GM23248 (cell line): ENCODE results near the gene SCNN1B. TPM values are rescaled to one million over a fixed set of nuclear protein-coding genes. Genes with fewer than 3 reads are reported as not detected.

ENCODE experiments used
- DNase-seq: peaks from one replicate; pipeline ENCODE4 v3.0.0-alpha.2; 2015
- H2AFZ ChIP-seq: fragments of 200-600 bp; sonication (generic); 2 replicates; pipeline ENCODE4 v1.6.1; 2016; ENCODE audit warnings: antibody characterized with exemption
- H3F3A ChIP-seq: fragments of 200-600 bp; sonication (generic); 2 replicates; pipeline ENCODE4 v1.6.1; 2016; ENCODE audit warnings: mild to moderate bottlenecking, antibody characterized with exemption, mixed run types; ENCODE audit not compliant: insufficient read depth
- H3K27ac ChIP-seq: fragments of 200-600 bp; sonication (generic); 2 replicates; pipeline ENCODE4 v1.5.1; 2016; ENCODE audit warnings: mild to moderate bottlenecking
- H3K27me3 ChIP-seq: fragments of 200-600 bp; sonication (generic); replicated peaks from 2 replicates; pipeline ENCODE4 v1.6.1; 2016; ENCODE audit warnings: mild to moderate bottlenecking; ENCODE audit not compliant: insufficient read depth
- H3K36me3 ChIP-seq: fragments of 200-600 bp; sonication (generic); 2 replicates; pipeline ENCODE4 v1.6.1; 2016; ENCODE audit warnings: low read depth, mild to moderate bottlenecking
- H3K4me1 ChIP-seq: fragments of 200-600 bp; sonication (generic); 2 replicates; pipeline ENCODE4 v1.6.1; 2016; ENCODE audit warnings: mild to moderate bottlenecking; ENCODE audit not compliant: insufficient read depth
- H3K4me2 ChIP-seq: fragments of 200-600 bp; sonication (generic); one replicate; pipeline ENCODE4 v1.6.1; 2016; ENCODE audit warnings: mild to moderate bottlenecking; ENCODE audit not compliant: unreplicated experiment
- H3K4me3 ChIP-seq: fragments of 200-600 bp; sonication (generic); 2 replicates; pipeline ENCODE4 v1.5.1; 2016; ENCODE audit warnings: mild to moderate bottlenecking
- H3K79me2 ChIP-seq: fragments of 200-600 bp; sonication (generic); 2 replicates; pipeline ENCODE4 v1.6.1; 2016; ENCODE audit warnings: mild to moderate bottlenecking; ENCODE audit not compliant: insufficient read depth
- H3K9ac ChIP-seq: fragments of 200-600 bp; sonication (generic); 2 replicates; pipeline ENCODE4 v1.6.1; 2016; ENCODE audit warnings: mild to moderate bottlenecking
- H3K9me2 ChIP-seq: fragments of 200-600 bp; sonication (generic); 2 replicates; pipeline ENCODE4 v1.6.1; 2016; ENCODE audit warnings: mixed run types, mild to moderate bottlenecking, moderate library complexity; ENCODE audit not compliant: insufficient read depth
- H3K9me3 ChIP-seq: fragments of 200-600 bp; sonication (generic); one replicate; pipeline ENCODE4 v1.6.1; 2017; ENCODE audit warnings: low read depth
- H4K20me1 ChIP-seq: fragments of 200-600 bp; sonication (generic); 2 replicates; pipeline ENCODE4 v1.6.0; 2016; ENCODE audit not compliant: insufficient read depth
- EZH2 ChIP-seq: fragments of 200-600 bp; sonication (generic); IDR thresholded peaks from 2 replicates; pipeline ENCODE4 v1.6.1; 2018; ENCODE audit warnings: antibody characterized with exemption, mild to moderate bottlenecking; ENCODE audit not compliant: insufficient read depth, poor library complexity, severe bottlenecking
- EZH2phosphoT487 ChIP-seq: fragments of 200-600 bp; sonication (generic); IDR thresholded peaks from 2 replicates; pipeline ENCODE4 v1.6.1; 2018; ENCODE audit warnings: antibody characterized with exemption, moderate library complexity, mild to moderate bottlenecking, low read depth; ENCODE audit not compliant: insufficient read depth
- WGBS, 2 experiments: methylation state at CpG; one replicate each; pipeline ENCODE4 v1.1.6; 2015 to 2017; ENCODE audit warnings: low lambda C conversion rate in 2 of 2, low coverage in 1 of 2; ENCODE audit errors: missing lambda C conversion rate in 2 of 2; 5-methylcytosine and 5-hydroxymethylcytosine counted together
- in situ Hi-C: fragments of 300-500 bp; cut with MboI; formaldehyde crosslinking; loops from 2 replicates; pipeline ENCODE4 v1.15.0; 2020
- polyA plus RNA-seq: library from polyadenylated mRNA; unstranded; fragments of >200 nt; fragmentation: Nextera tagmentation; extraction: Ambion mirVana; gene quantifications from 2 replicates; pipeline ENCODE4 v1.2.1, GENCODE V29; 2016
- total RNA-seq: library from RNA; depleted of rRNA; stranded (reverse); fragments of >200 nt; shearing (Covaris generic); gene quantifications from 2 replicates; pipeline ENCODE4 v1.2.3, GENCODE V29; 2014

SCNN1B gene
- total and polyA plus RNA-seq, 2 experiments from 2014 or later: not detected

- no peak for DNase-seq
- no peaks in the 10 kb centered on the region for H3K4me1 ChIP-seq
- no peaks in the 10 kb centered on the region for H3K9me3 ChIP-seq
- H3K27me3 ChIP-seq: no peaks in the 10 kb centered on the region
- no peak overlapping the region for H3K27ac ChIP-seq
- H2AFZ ChIP-seq: no peak overlapping the region
- no peaks in the 10 kb centered on the region for H3K36me3 ChIP-seq
- H3K9ac ChIP-seq: no peak overlapping the region
- H3K4me2 ChIP-seq: no peak overlapping the region
- no peaks in the 10 kb centered on the region for H4K20me1 ChIP-seq
- H3F3A ChIP-seq: no peaks in the 10 kb centered on the region
- no peak overlapping the region for H3K4me3 ChIP-seq
- in situ Hi-C loops: no loop called here
- no peaks in the 10 kb centered on the region for H3K79me2 ChIP-seq
- TF ChIP-seq EZH2 (no peak), EZH2phosphoT487 (no peak)
- WGBS, 2 experiments: 10 to 13% methylated on average over 1 of the region's 1 CpG
- no peaks in the 10 kb centered on the region for H3K9me2 ChIP-seq
Measured at GRCh38 chr16:23334950-23335349, 32.8 kb downstream of the SCNN1B start.

- TF ChIP-seq EZH2: no peak
- TF ChIP-seq EZH2phosphoT487: no peak
- Histone ChIP-seq H3K79me2 (no peaks in the 10 kb centered on the region), H3K4me2 (no peak overlapping the region), H4K20me1 (no peaks in the 10 kb centered on the region), H3K9me3 (no peaks in the 10 kb centered on the region), H3K27me3 (no peaks in the 10 kb centered on the region; the same call in 1 of the 2 replicates), H3F3A (no peaks in the 10 kb centered on the region), H2AFZ (no peak overlapping the region), H3K9me2 (no peaks in the 10 kb centered on the region), H3K4me1 (no peaks in the 10 kb centered on the region), H3K4me3 (no peak overlapping the region), H3K9ac (no peak overlapping the region), H3K27ac (no peak overlapping the region), H3K36me3 (no peaks in the 10 kb centered on the region)
- in situ Hi-C loops: no loop called here
- WGBS, 2 experiments: 29 to 39% methylated on average over 5 of the region's 5 CpGs
- DNase-seq: no peak
Measured at GRCh38 chr16:23337836-23338550, 35.9 kb downstream of the SCNN1B start.

DNA sequence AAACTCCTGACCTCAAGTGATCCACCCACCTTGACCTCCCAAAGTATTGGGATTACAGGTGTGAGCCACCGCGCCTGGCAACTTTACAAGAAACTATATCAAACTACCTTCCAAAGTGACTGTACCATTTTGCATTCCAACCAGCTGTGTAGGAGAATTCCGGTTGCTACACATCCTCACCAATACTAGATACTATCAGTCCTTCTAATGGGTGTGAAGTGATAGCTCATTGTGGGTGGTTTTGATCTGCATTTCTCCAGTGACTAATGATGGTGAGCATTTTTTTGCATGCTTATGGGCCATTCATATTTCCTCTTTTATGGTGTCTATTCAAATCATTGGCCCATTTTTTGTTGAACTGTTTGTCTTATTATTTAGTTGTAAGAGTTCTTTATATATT lies 37.7 kb downstream of the SCNN1B start:
- 31 to 42% methylated on average over 3 of the region's 3 CpGs for WGBS, 2 experiments
- no peak for TF ChIP-seq EZH2
- TF ChIP-seq EZH2phosphoT487: no peak

GRCh38 chr16:23342083-23342640 lies 40.1 kb downstream of the SCNN1B start:
- Histone ChIP-seq H3K9me3 (no peaks in the 10 kb centered on the region), H3F3A (no peaks in the 10 kb centered on the region), H2AFZ (no peak overlapping the region), H3K4me2 (no peak overlapping the region), H3K4me1 (no peaks in the 10 kb centered on the region), H3K27ac (no peak overlapping the region), H3K79me2 (no peaks in the 10 kb centered on the region), H3K36me3 (no peaks in the 10 kb centered on the region), H3K9ac (no peak overlapping the region), H3K4me3 (no peak overlapping the region), H3K9me2 (no peaks in the 10 kb centered on the region), H4K20me1 (no peaks in the 10 kb centered on the region), H3K27me3 (no peaks in the 10 kb centered on the region; the same call in 1 of the 2 replicates)
- no peak for DNase-seq
- 25 to 26% methylated on average over 5 of the region's 5 CpGs for WGBS, 2 experiments
- TF ChIP-seq EZH2 (no peak), EZH2phosphoT487 (no peak)
- in situ Hi-C loops: no loop called here

More for the DNA sequence above, 37.7 kb downstream of the SCNN1B start:
- no peak overlapping the region for H2AFZ ChIP-seq
- no peak overlapping the region for H3K4me3 ChIP-seq
- no peaks in the 10 kb centered on the region for H3K79me2 ChIP-seq
- no peaks in the 10 kb centered on the region for H3K36me3 ChIP-seq
- in situ Hi-C loops: no loop called here
- no peak overlapping the region for H3K27ac ChIP-seq
- H3K4me1 ChIP-seq: no peaks in the 10 kb centered on the region
- H3K9me3 ChIP-seq: no peaks in the 10 kb centered on the region
- H3K4me2 ChIP-seq: no peak overlapping the region
- H3K9me2 ChIP-seq: no peaks in the 10 kb centered on the region
- H3F3A ChIP-seq: no peaks in the 10 kb centered on the region
- H4K20me1 ChIP-seq: no peaks in the 10 kb centered on the region
- DNase-seq: no peak
- H3K27me3 ChIP-seq: no peaks in the 10 kb centered on the region; the same call in 1 of the 2 replicates
- no peak overlapping the region for H3K9ac ChIP-seq
